IPS-NIHi7 (cell line): ENCODE data around the gene SERPINA9.

Source experiments
- DNase-seq: peaks from one replicate; pipeline ENCODE4 v3.0.0; 2012; ENCODE audit warnings: mixed read lengths; ENCODE audit errors: extremely low spot score

SERPINA9 gene

GRCh38 chr14:94462763-94463572, 13.0 kb downstream of the SERPINA9 start:
- no peak for DNase-seq

- no peak for DNase-seq
These were observed 13.8 kb downstream of the SERPINA9 start for GRCh38 chr14:94462219-94462551.

GRCh38 chr14:94461526-94462218, 14.3 kb downstream of the SERPINA9 start:
- no peak for DNase-seq

- no peak for DNase-seq
These were observed 15.2 kb downstream of the SERPINA9 start for GRCh38 chr14:94460631-94461416.

GRCh38 chr14:94458558-94459205, 17.3 kb downstream of the SERPINA9 start:
- no peak for DNase-seq

GRCh38 chr14:94458096-94458495, 17.9 kb downstream of the SERPINA9 start:
- DNase-seq: no peak

- DNase-seq: no peak
These were observed 20.1 kb downstream of the SERPINA9 start for GRCh38 chr14:94455928-94456327.

GRCh38 chr14:94451826-94452225, 24.2 kb downstream of the SERPINA9 start:
- DNase-seq: no peak

GRCh38 chr14:94451091-94451771, 24.8 kb downstream of the SERPINA9 start:
- peak; percentile 40 for DNase-seq

GRCh38 chr14:94450722-94451090, 25.3 kb downstream of the SERPINA9 start:
- no peak for DNase-seq

- DNase-seq: no peak
These were observed 26.1 kb downstream of the SERPINA9 start for GRCh38 chr14:94449930-94450329.

GRCh38 chr14:94448071-94448808, 27.8 kb downstream of the SERPINA9 start:
- DNase-seq: no peak

- no peak for DNase-seq
These were observed 28.8 kb downstream of the SERPINA9 start for GRCh38 chr14:94447206-94447605.

- no peak for DNase-seq
These were observed 29.9 kb downstream of the SERPINA9 start for GRCh38 chr14:94446126-94446525.

- DNase-seq: no peak
These were observed 31.0 kb downstream of the SERPINA9 start for GRCh38 chr14:94445003-94445402.

- no peak for DNase-seq
These were observed 34.3 kb downstream of the SERPINA9 start for GRCh38 chr14:94441531-94442205.

GRCh38 chr14:94441130-94441529, 34.9 kb downstream of the SERPINA9 start:
- DNase-seq: no peak

- DNase-seq: no peak
These were observed 36.4 kb downstream of the SERPINA9 start for GRCh38 chr14:94439453-94440057.

GRCh38 chr14:94428610-94429009, 47.4 kb downstream of the SERPINA9 start:
- no peak for DNase-seq
